Measurements from ENCODE around the gene C20orf96.
A peak's percentile ranks its signal among the peaks of the same experiment; 100 is the strongest.
"Not testable (repeated sequence)": the region's sequence is repeated elsewhere in the genome, so short reads cannot be mapped to it uniquely, and the experiment has no call there.

C20orf96 gene

DNA sequence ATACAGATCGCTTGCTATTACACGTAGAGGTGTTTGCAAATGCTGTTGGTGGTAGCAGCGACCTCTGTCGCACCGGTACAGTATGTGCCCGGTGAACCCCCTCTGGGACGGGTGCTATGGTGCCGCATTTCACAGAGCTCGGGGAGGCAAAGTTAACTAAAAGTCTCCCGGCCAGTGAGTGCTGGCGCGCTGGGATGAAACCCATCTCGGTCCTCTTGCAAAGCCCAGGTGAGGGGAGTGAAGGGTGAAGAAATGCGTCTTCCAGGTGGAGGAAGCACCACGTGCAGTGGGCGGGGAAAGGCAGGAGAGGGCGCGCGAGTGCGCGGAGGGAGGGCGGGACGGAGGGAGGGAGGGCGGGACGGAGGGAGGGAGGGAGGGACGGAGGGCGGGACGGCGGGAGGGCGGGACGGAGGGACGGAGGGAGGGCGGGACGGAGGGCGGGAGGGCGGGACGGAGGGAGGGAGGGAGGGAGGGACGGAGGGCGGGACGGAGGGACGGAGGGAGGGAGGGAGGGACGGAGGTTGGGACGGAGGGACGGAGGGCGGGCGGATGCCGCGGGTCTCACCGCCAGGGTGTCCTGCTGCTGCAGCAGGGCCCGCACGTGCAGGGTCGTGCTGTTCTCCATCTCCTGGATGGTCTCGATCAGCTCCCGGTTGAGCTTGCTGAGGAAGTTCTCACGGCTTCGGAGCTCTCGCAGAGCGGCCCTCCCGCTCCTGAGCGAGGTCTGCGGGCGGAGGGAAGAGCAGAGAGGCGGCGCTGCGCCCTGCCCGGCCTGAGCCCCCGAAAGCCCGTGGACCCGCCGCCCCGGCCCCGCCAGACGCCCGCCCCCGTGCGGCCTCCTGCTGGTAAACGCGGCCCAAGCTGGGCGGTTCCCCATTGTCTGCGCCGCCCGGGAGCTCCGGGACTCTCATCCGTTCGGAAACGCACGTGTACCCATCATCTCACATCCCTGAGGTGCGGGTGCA, 11.7 kb downstream of the C20orf96 start:
- DNase-seq = no peak

DNA sequence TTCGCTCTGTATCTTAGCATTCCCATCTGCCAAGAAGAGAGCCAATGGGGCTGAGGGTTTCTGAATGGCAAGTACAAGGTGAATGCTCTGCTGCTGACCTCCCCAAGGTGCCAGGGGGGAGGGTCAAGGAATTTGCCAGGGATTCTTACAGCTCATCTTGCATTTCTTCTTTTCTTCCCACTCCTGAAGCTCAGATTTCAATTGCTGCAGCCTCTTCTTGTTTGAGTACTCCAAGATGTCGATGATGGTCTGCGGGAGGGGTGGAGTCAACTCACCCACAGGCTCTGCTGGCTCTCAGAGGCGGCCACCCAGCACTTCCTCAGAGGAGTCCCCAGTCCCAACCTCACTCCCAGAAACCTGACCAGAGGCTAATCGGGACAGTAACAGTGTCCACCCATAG, 12.4 kb downstream of the C20orf96 start:
- no peak for DNase-seq

DNA sequence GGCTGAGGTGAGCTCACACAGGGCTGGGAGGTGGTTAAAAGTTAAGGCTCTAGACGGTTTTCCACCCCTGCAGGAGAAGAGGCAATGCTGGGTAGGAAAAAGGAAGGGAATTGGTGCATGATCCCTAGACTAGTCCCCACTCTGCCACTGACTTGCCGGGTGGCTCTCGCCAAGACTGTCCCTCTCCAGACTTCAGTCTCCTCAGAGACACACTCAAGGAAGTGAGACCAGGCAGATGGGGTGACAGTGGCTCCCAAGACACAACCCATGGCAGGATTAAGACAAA, 13.1 kb downstream of the C20orf96 start:
- DNase-seq = no peak

DNA sequence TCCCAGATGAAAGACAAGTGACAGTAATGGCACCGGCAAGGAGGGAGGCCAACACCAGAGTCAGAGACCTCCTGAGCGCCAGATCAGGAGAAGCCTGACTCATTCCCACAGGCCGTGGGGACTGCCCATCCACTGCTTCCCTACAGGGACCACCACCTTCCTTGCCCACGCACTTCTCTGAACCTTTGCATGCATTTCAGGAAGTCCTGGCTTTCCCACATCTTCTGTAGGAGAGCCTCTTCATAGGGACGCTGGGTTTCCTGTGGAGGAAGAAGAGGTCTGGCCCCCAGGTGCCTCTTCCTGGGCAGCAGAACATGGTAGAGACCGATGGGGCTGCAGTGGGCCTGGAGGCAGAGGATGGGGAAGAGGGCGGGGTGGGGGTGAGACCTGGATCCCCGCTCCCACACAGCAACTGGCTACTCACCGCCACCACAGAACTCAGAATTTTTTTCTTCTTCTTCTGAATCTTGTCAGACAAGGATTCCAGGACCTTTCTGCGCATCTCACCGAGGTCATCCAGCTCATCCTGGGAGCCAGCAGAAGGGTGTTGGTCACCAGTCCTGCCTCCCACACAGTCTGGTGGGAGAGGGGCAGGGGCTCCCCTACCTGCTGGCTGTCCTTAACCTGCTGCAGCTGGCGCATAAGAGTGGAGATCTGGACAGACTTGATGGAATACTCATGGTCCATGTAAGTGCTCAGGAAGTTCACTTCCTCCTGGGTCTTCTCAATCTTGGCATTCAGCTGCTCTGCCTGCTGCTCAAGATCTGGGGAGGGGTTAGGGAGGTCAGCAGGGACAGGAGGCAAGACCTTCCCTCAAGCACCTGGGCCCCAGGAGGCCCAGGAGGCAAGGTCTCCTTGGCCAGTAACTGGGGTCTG, 13.7 kb downstream of the C20orf96 start:
- no peak for DNase-seq

DNA sequence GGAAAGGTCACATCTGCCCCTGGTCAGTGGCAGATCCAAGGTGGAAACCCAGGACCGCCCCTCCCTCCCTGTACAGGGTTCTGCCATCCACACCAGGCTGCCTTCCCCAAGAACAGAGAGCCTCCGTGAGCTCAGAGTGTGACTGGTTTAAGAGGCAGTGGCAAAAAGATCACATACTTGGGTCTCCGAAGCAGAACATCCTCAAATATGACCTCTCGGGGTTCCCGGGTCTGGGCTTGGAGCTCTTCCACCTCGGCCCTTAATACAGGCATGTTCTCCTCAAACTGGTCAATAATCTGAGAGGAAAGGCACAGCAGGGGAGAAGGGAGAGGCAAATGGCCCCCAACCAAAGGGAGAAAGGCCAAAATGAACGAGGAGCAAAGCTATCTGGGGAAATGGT, 14.8 kb downstream of the C20orf96 start:
- no peak for DNase-seq

DNA sequence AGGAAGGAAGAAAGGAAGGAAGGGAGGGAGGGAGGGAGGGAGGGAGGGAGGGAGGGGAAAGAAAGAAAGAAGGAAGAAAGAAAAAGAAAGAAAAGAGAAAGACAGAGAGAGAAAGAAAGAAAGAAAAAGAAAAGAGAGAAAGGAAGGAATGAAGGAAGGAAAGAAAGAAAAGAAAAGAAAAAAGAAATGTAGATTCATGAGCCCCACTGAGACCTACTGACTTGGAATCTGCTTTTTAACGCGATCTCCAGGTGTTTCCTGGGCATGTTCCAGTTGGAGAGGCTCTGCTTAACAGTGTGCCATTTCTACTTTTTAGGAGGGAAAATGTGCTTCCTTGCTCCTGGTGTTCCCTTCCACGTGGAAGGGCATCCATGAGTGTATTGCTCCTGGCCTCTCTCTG, 16.7 kb downstream of the C20orf96 start:
- DNase-seq = no peak

DNA sequence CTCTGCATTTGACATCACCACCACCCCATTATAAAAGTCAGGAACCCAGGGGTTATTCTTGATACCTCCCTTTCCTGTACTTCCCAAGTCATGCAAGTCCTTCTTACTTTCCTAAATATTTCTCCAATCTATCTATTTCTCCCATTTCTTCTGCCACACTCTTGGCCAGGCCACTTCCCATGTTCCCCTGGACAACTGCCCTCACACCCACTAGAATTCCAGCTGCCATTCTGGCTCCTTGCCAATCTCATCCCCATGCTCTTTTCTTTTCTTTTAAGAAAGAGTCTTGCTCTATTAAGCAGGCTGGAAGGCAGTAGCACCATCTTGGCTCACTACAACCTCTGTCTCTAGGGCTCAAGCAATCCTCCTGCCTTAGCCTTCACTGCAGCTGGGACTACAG, 17.8 kb downstream of the C20orf96 start:
- no peak for DNase-seq

DNA sequence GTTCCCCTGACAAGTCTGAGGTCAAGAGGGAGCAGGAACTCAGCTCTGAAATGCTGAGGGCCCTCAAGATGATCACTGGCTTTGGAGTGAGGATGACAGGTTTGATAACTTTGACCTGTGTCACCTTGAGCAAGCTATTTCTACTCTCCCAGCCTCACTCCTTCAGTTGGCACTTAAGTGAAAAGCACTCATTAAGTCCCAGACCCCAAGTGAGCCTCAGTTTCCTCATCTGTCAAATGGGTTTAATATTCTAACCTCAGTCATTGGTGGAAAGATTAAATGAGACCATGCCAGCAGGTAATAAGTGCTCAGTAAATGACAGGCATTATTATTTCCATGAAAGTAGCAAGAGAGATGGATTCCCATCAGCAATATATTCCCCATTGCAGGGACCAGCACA, 19.0 kb downstream of the C20orf96 start:
- DNase-seq = no peak

DNA sequence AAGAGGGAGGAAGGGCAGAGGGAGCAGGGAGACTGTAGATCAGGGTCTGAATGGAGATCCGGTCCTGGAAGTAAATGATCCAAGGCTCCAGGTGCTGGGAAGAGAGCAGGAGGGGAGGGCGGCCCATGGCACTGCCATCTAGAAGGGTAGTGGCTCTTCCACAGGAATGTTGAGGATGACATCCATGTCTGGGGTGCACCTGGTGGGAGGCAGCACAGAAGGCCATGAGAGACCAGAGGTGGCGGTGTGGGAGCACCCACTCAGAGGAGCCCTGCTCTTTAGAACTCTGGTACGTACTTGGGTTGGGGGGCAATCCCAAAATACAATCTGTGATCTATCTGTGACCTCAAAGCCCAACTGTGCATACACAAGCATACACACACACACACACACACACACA, 19.5 kb downstream of the C20orf96 start:
- no peak for DNase-seq

DNA sequence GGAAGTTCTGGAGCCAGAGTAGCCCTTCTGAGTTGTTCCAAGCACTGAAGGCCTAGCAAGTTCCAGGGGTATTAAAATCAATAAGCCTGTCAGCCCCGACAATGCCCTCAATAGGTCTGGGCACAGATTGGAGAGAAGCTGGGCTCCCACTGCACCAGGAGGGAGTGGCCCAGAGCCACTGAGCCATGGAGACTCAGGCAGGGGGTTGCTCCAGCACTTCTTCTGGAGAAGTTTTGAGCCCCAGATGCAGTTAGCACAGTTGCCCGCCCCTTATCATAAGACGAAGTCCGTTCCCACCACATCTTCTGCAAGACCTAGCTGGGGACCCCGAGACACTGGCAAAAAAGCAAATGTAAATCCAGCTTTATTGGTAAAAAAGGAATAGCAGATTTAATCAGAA, 20.0 kb downstream of the C20orf96 start:
- DNase-seq = no peak

DNA sequence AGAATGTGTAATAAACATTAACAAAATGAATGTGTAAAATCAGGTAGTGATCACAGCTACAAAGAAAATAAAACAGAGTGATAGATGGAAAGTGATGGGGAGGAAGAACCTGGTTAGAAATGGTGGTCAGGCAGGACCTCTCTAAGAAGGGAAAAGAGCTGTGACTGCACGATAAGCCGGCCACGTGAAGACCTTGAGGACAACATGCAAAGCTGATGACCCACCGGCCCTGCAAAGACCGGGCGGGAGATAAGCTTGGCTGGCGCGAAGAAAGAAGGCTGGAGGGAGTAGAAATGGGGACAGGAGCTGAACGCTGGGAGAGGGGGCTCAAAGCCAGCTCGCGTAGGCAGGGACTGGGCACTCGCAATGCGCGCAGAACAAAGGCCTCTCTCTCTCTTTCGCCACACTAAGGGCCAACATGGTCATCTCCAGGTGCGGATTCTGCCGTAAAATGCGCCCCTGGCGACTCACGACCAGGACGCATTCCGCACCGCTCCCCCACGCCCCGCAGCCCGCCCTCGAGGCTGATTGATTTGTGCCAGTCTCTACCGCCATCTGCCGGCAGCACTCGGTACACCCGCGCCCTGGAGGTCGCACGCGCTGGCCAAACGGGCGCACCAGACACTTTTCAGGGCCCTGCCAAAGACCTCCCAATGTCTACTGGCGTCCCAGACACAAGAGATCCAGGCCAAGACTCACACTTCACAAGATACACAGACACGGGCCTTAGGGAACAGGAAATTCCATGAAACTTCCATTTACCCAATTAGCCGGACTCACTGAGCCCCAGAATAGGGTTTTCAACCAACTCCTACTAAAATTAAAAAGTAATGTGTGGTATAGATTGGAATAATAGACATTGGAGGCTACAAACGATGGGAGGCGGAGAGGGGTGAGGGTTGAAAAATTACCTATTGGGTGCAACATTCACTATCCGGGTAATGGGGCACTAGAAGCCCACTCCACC, 23.7 kb downstream of the C20orf96 start:
- DNase-seq = peak; percentile 83

DNA sequence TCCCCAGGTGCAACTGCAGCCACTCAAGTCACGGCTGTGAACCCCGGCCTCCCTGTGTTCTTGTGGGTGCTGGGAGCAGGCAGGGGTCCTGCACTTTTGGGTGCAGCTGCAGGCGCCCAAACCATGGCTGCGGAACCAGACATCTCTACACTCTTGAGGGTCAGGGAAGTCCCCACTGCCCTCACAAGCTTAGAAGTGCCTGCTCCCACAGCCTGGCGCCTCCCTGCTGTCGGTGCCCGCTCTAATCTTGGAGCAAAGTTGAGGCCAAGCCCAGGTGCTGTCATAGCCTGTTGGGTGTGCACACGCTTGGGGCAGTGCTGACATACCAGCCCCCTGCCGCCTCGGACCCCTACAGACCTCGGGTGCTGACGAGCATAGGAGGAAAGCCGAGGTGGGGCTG, 26.8 kb downstream of the C20orf96 start:
- DNase-seq = no peak

DNA sequence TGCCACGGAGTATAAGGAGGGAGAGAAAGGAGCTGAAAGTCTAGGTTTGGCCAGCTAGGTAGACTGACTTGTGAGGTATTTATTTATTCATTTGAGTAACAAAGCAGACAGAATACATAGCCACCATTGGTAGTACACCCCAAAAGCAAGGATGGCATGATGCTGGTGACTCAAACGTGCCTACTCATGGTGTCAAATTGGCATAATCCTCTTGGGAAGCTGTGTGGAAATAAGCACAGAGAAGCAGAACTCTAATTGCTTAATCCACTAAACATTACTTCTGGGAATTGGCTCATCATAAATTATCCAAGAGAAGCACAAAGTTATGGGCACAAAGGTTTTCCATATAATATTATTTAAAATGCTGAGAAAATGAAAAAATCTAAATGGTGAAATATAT, 30.6 kb downstream of the C20orf96 start:
- DNase-seq = no peak

DNA sequence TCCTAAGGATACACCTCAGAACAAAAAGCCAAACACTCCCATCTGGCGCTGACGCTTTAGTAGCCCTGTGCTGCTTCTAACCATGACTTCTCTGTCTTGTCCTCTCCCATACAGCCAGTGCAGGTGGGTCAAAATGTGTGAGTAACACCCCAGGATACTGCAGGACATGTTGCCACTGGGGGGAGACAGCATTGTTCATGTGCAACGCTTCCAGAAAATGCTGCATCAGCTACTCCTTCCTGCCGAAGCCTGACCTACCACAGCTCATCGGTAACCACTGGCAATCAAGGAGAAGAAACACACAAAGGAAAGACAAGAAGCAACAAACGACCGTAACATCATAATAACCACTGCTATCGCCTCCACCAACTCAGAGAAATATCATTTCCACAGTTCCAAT, 31.6 kb downstream of the C20orf96 start:
- no peak for DNase-seq

DNA sequence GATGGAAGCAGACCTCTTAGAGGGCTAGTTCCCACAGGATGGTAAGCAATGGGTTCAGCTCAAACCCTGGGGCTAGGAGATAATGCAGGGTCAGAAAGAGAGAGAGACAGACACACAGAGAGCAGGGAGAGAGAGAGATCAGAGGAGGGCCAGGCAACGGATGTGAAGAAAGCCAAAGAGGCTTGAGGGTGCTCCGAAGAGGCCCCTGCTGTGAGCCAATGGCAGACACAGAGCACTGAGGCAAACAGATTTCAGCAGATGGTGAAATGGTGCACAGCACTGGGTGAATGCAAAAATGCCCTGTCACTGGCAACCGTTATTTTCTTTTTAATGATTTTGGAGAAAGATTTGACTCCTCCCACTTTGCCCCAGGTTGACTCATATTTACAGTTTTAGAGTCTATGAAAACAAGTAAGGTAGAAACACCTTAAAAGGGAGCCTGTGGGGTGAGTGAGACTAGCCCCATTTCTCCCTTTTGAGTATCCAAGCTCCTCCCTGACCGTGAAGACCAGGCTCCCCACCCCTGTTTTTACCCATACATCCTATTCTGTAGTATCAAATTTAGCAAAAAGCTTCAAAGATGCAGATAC, 32.2 kb downstream of the C20orf96 start:
- no peak for DNase-seq

DNA sequence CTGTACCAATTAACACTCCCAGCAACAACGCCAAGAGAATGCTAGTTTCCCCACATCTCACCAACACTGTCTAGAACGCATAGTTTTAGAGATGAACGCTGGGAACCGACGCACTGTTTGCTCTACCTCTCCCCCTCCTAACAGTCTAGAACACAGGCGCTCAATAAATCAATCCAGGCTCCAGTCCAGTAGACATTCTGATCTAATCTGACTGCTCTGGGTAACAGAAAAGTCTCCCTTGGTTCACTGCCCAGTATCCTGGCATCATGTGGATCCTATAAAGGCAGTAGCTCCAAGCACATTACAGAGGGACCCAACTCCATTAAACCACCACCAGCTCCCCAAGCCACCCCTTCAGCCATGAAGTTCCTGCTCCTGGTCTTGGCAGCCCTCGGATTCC, 33.1 kb downstream of the C20orf96 start, which contains the start of gene DEFB132:
TSS of gene DEFB132 (plus strand) at position 306 of the 400 bp plus-strand sequence. CDS start at position 361, 55 bp downstream.
- DNase-seq = no peak

DNA sequence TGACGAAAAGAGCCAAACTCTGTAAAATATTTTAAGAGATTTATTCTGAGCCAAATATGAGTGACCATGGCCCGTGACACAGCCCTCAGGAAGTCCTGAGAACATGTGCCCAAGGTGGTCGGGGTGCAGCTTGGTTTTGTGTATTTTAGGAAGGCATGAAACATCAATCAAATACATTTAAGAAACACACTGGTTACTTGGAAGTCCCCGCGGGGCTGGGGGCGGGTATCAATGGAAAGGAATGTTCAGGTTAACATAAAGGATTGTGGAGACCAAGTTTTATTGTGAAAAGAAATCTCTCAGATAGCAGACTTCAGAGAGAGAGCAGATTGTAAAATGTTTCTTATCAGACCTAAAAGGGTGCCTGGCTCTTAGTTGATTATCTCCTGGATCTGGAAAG, 37.1 kb downstream of the C20orf96 start:
- not testable (repeated sequence) for DNase-seq

DNA sequence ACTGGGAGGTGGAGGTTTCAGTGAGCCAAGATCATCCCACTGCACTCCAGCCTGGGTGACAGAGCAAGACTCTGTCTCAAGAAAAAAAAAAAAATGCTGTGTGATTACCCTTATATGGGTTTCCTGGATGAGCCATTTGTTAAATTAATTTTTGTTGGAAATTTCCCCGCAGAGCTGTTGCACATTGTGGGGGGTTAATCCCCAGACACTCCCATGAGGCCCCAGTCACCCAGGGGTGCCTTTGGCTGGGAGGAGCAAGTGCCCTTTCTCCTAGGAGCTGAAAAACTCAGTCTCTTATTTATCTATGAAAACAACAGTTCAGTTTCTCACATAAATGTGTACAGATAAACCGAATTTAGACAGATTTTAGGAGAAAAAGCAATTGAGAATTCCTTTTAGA, 37.7 kb downstream of the C20orf96 start:
- no peak for DNase-seq

DNA sequence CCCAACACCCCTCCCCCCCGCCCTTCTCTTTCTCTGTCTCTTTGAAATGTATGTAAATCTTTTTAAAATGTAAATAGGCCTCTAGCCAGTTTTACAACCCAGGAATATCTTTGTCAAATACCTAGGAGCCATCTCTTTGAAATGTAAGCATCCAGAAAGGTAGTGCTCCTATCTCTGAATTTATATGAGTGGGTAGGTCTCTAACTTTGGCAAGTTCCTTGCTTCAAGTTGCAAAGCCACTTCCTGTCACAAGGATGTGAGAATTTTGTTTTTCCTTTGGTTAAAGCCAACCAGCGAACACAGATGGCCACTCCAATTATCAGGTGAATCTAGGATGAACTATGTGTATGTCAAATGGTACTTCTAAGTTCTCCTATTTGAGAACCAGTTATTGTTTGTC, 39.2 kb downstream of the C20orf96 start:
- no peak for DNase-seq

DNA sequence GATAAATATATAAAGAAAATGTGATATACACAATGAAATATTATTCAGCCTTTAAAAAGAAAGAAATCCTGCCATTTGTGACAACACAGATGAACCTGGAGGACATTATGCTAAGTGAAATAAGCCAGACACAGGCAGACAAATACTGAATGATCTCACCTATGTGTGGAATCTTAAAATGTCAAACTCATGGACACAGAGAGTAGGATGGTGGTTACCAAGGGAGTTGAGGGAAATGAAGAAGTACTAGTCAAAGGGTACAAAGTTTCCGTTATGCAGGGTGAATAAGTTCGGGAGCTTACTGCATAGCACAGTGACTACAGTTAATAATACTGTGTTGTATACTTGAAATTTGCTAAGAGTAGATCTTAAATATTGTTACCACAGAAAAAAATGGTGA, 47.6 kb downstream of the C20orf96 start:
- no peak for DNase-seq

DNA sequence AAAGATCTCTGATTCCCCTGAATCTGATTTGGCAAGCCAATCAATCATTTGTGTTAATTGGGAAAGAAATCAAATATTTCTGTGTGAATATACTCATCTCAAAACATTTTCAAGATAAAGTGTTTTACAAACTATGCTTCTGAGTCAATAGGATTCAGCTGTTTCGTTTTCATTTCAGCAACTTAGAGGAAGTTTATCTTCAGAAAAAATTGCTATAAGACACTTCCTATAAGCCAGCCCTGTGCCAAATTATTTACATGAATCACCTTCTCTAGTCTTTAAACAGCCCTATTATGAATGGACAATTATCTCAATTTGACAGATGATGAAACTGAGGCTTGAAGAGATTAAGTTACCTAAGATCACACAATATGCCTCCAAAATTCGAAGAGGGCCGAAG, 52.6 kb downstream of the C20orf96 start:
- DNase-seq = no peak

DNA sequence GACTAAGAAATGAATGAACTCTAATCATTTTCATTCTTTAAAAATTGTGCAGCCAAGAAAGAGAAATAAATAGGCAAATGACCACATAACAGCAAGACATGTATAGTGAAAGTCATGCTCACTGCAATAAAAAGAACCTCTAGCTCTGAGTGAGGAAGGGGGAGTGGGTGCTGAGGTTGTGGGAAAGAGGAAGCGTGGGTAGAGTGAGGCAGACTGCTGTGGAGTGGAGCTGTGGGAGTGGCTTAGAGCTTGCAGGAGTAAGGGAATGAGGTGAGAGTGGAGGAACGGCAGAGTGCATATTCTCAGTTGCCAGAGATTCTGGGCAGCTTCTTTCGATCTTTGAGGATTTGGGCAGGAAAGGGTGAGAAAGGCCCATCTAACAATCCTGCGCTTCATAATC, 53.1 kb downstream of the C20orf96 start:
- DNase-seq = peak; percentile 37

Measured in CD4-positive, alpha-beta T cell treated with Interferon gamma for 1 hour (primary cell).